IMR-90 (cell line): ENCODE measurements around the gene IGF1. TPM values are rescaled to one million over a fixed set of nuclear protein-coding genes. Genes with fewer than 3 reads are reported as not detected.

Experiments used
- ATAC-seq: fragments of 200-7000 bp; cut with Tn5 transposase; 2 replicates; pipeline ENCODE4 v1.9.1; 2020; ENCODE audit warnings: low read depth, mild to moderate bottlenecking, moderate library complexity
- BruUV-seq: library from RNA; stranded (reverse); fragments of 400-500 nt; replicated peaks from 2 replicates; lab custom pipeline; 2021; lab: Mats Ljungman, UMichigan
- CTCF ChIA-PET: fragments of 300-600 bp; formaldehyde crosslinking; extraction: SDS; loops from one replicate; lab custom pipeline; 2021; ENCODE audit warnings: antibody characterized with exemption; lab: Yijun Ruan, JAX
- POLR2A ChIA-PET: fragments of 300-600 bp; sonication (Branson Sonifier 250); formaldehyde crosslinking; loops from one replicate; lab custom pipeline; 2022; ENCODE audit warnings: antibody characterized with exemption; ENCODE audit not compliant: unreplicated experiment; lab: Charles Lee
- DNase-seq: peaks from one replicate; pipeline ENCODE4 v3.0.0; 2013
- H2AFZ ChIP-seq: replicated peaks from 2 replicates; pipeline ENCODE3; 2013; ENCODE audit warnings: low read length, mild to moderate bottlenecking; ENCODE audit not compliant: poor library complexity
- H2AK5ac ChIP-seq: 2 replicates; pipeline ENCODE4 v1.6.1; 2013; ENCODE audit warnings: low read depth, low read length, inconsistent platforms
- H2AK9ac ChIP-seq: replicated peaks from 2 replicates; pipeline ENCODE3; 2013; ENCODE audit warnings: mild to moderate bottlenecking, low read depth, low read length, moderate library complexity; ENCODE audit not compliant: poor library complexity
- H2BK120ac ChIP-seq: 2 replicates; pipeline ENCODE4 v1.6.1; 2013; ENCODE audit warnings: low read depth, low read length, inconsistent platforms
- H2BK15ac ChIP-seq: 3 replicates; pipeline ENCODE4 v1.6.1; 2013; ENCODE audit warnings: low read depth, low read length, inconsistent platforms
- H2BK20ac ChIP-seq: 2 replicates; pipeline ENCODE4 v1.6.1; 2013; ENCODE audit warnings: low read depth, mild to moderate bottlenecking, inconsistent platforms, low read length, moderate library complexity
- H2BK5ac ChIP-seq: 2 replicates; pipeline ENCODE4 v1.6.1; 2013; ENCODE audit warnings: mild to moderate bottlenecking, low read depth, low read length, inconsistent platforms; ENCODE audit not compliant: poor library complexity, severe bottlenecking
- H3K14ac ChIP-seq: replicated peaks from 2 replicates; pipeline ENCODE4 v1.6.1; 2013; ENCODE audit warnings: low read depth, low read length, inconsistent platforms
- H3K18ac ChIP-seq: 2 replicates; pipeline ENCODE4 v1.6.1; 2013; ENCODE audit warnings: low read depth, low read length, control low read depth
- H3K23ac ChIP-seq: 2 replicates; pipeline ENCODE4 v1.6.1; 2013; ENCODE audit warnings: low read depth, low read length, inconsistent platforms
- H3K27ac ChIP-seq: 2 replicates; pipeline ENCODE4 v1.5.1; 2013; ENCODE audit warnings: mild to moderate bottlenecking, control low read depth, low read length; ENCODE audit not compliant: insufficient read depth
- H3K27me3 ChIP-seq: 2 replicates; pipeline ENCODE4 v1.6.1; 2013; ENCODE audit warnings: low read length; ENCODE audit not compliant: control insufficient read depth, insufficient read depth
- H3K36me3 ChIP-seq: 2 replicates; pipeline ENCODE4 v1.6.1; 2013; ENCODE audit warnings: low read length, mixed read lengths; ENCODE audit not compliant: control insufficient read depth, insufficient read depth
- H3K4ac ChIP-seq: 2 replicates; pipeline ENCODE4 v1.6.1; 2013; ENCODE audit warnings: low read depth, low read length, inconsistent platforms
- H3K4me1 ChIP-seq: 2 replicates; pipeline ENCODE4 v1.6.1; 2013; ENCODE audit warnings: low read length, mixed read lengths; ENCODE audit not compliant: control insufficient read depth, insufficient read depth
- H3K4me2 ChIP-seq: 2 replicates; pipeline ENCODE4 v1.6.1; 2013; ENCODE audit warnings: low read depth, mild to moderate bottlenecking, control low read depth, low read length, moderate library complexity
- H3K4me3 ChIP-seq: 2 replicates; pipeline ENCODE4 v1.5.1; 2013; ENCODE audit warnings: low read depth, mild to moderate bottlenecking, control low read depth, low read length, moderate library complexity; ENCODE audit not compliant: insufficient read depth
- H3K56ac ChIP-seq: 2 replicates; pipeline ENCODE4 v1.6.1; 2013; ENCODE audit warnings: low read length, inconsistent platforms; ENCODE audit not compliant: insufficient read depth; ENCODE audit errors: extremely low read depth
- H3K79me1 ChIP-seq, 2 experiments: 2 replicates each; pipeline ENCODE4 v1.6.1; 2013; ENCODE audit warnings: low read length in 2 of 2, inconsistent platforms in 1 of 2, low read depth in 1 of 2
- H3K9ac ChIP-seq: 2 replicates; pipeline ENCODE4 v1.6.1; 2013; ENCODE audit warnings: low read depth, low read length, control low read depth
- H3K9me1 ChIP-seq: 2 replicates; pipeline ENCODE4 v1.6.1; 2013; ENCODE audit warnings: low read length, inconsistent platforms; ENCODE audit not compliant: insufficient read depth
- H3K9me3 ChIP-seq: 2 replicates; pipeline ENCODE4 v1.6.1; 2013; ENCODE audit warnings: low read length; ENCODE audit not compliant: control insufficient read depth, insufficient read depth
- H4K20me1 ChIP-seq: 2 replicates; pipeline ENCODE4 v1.6.1; 2013; ENCODE audit warnings: low read length, inconsistent platforms; ENCODE audit not compliant: insufficient read depth
- H4K5ac ChIP-seq: 2 replicates; pipeline ENCODE4 v1.6.1; 2013; ENCODE audit warnings: mild to moderate bottlenecking, low read depth, low read length, control low read depth
- H4K8ac ChIP-seq, 2 experiments: 2 replicates each; pipeline ENCODE4 v1.6.1; 2013; ENCODE audit warnings: low read depth in 2 of 2, low read length in 2 of 2, control low read depth in 1 of 2, inconsistent platforms in 1 of 2
- H4K91ac ChIP-seq: 2 replicates; pipeline ENCODE4 v1.6.1; 2013; ENCODE audit warnings: low read depth, low read length, inconsistent platforms; ENCODE audit not compliant: insufficient read depth
- CEBPB ChIP-seq: IDR thresholded peaks from 2 replicates; pipeline ENCODE4 v1.6.1; 2012; ENCODE audit warnings: low read depth, low read length, improper control_type of control experiment
- CHD1 ChIP-seq: IDR thresholded peaks from 2 replicates; pipeline ENCODE4 v1.6.1; 2012; ENCODE audit warnings: low read depth, low read length, improper control_type of control experiment
- FOS ChIP-seq: fragments of 150-350 bp; IDR thresholded peaks from 2 replicates; pipeline ENCODE4 v1.6.1; 2016; ENCODE audit warnings: low read depth, low read length
- RFX5 ChIP-seq: IDR thresholded peaks from 2 replicates; pipeline ENCODE4 v1.8.0; 2012; ENCODE audit warnings: low read depth, mild to moderate bottlenecking, low read length, moderate library complexity
- USF2 ChIP-seq: fragments of 150-350 bp; IDR thresholded peaks from 2 replicates; pipeline ENCODE4 v1.6.1; 2017; ENCODE audit warnings: mild to moderate bottlenecking, antibody characterized with exemption, low read length, low read depth
- WGBS, 2 experiments: methylation state at CpG; one replicate each; pipeline versions ENCODE4 v1.1.5 to v1.1.7; 2013; ENCODE audit warnings: missing lambda C conversion rate in 2 of 2; ENCODE audit not compliant: insufficient read length in 1 of 2; ENCODE audit errors: extremely low coverage in 2 of 2; 5-methylcytosine and 5-hydroxymethylcytosine counted together
- dilution Hi-C: fragments of 300-500 bp; cut with HindIII; formaldehyde crosslinking; loops from one replicate; pipeline ENCODE4 v1.14.3; 2018; ENCODE audit warnings: low sequenced_read_pairs; ENCODE audit not compliant: unreplicated experiment
- in situ Hi-C: fragments of 300-500 bp; cut with MboI; formaldehyde crosslinking; loops from 3 replicates; pipeline ENCODE4 v1.14.3; 2019; ENCODE audit warnings: low sequenced_read_pairs, inconsistent platforms, mixed read lengths
- intact Hi-C: fragments of 100-400 bp; cut with micrococcal nuclease; formaldehyde crosslinking; loops from 2 replicates; pipeline ENCODE4 v1.10.0; 2022
- polyA plus RNA-seq, 3 experiments: library from polyadenylated mRNA; depleted of rRNA; stranded (reverse); fragments of >200 nt; gene quantifications; 2 replicates each; pipeline ENCODE4 v1.2.3, GENCODE V29; 2012; ENCODE audit warnings: low replicate concordance in 1 of 3
- total RNA-seq: library from RNA; depleted of rRNA; stranded (reverse); fragments of >200 nt; gene quantifications from 2 replicates; pipeline ENCODE4 v1.2.3, GENCODE V29; 2012
- TF ChIP-seq, protein P1 (sequence below): fragments of 150-350 bp; IDR thresholded peaks from 2 replicates; pipeline ENCODE4 v1.6.1; 2016; ENCODE audit warnings: low read depth, mild to moderate bottlenecking, low read length, moderate library complexity, borderline replicate concordance

IGF1 gene
- total and polyA plus RNA-seq, 2 of the 4 experiments (the other 2 are of a cell fraction): under 0.01 to 0.12 TPM

DNA sequence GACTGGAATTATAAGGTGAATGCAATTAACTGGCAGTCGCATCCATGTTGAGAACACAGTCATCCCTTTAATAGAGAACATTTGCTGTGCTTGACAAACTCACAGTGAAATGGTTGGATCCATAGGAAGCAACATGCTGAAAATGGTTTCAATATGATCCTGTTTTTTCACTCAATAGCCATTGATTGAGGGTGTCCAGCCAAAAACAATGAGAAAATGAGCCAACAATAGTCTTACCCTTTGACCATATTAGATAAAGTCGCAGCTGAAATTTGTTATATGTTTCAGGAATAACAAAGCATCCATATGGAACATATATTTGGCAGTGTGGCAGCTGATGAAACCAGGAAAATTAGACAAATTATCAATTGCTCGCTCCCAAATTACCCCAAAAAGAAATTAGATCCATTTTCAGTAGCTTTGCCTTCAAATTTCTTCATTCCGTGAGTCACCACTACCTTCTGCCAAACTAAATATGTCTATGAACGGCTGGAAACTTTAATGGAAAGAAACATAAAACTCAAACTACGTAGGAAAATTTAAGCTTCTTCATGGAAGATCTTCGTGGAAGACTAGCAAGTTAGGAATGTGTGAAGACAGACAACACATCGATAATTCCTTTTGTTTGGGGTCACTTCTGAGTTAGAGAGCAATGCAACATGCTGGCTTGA, 17.4 kb downstream of the IGF1 start:
- Histone ChIP-seq H3K4me1 (peaks cover 14% of the 10 kb centered on the region), H3K4ac (no peak overlapping the region), H3K23ac (no peak overlapping the region), H3K36me3 (no peaks in the 10 kb centered on the region), H2BK15ac (peak overlapping the region; percentile 25; the same call in 1 of the 3 replicates), H3K4me3 (no peak overlapping the region), H2BK20ac (peak overlapping the region; percentile 24; the same call in 1 of the 2 replicates), H2BK120ac (peak overlapping the region; percentile 25; the same call in 1 of the 2 replicates), H2AK5ac (0 out of 2 replicates have a peak overlapping the region, but pooled peaks have one; percentile 9), H2AK9ac (no peak overlapping the region), H3K79me1 (no peaks in the 10 kb centered on the region), H3K27me3 (no peaks in the 10 kb centered on the region), H4K8ac (no peak overlapping the region; a peak in 1 of 4 replicates), H4K5ac (peak overlapping the region; percentile 12; the same call in 1 of the 2 replicates), H4K20me1 (no peaks in the 10 kb centered on the region), H3K14ac (no peak overlapping the region), H3K9ac (no peak overlapping the region), H3K18ac (peak overlapping the region; percentile 81), H2AFZ (no peak overlapping the region), H3K27ac (peak overlapping the region; percentile 20; the same call in 1 of the 2 replicates), H3K9me1 (no peaks in the 10 kb centered on the region), H4K91ac (no peak overlapping the region), H2BK5ac (peak overlapping the region; percentile 50), H3K4me2 (peak overlapping the region; percentile 48; the same call in 1 of the 2 replicates), H3K56ac (no peak overlapping the region), H3K9me3 (no peaks in the 10 kb centered on the region)
- dilution Hi-C loops: no loop called here
- WGBS, 2 experiments: no CpG with 5 or more reads among the region's 8 CpGs
- POLR2A ChIA-PET: no interaction called here
- no peak for TF ChIP-seq CHD1
- TF ChIP-seq, protein P1, sequence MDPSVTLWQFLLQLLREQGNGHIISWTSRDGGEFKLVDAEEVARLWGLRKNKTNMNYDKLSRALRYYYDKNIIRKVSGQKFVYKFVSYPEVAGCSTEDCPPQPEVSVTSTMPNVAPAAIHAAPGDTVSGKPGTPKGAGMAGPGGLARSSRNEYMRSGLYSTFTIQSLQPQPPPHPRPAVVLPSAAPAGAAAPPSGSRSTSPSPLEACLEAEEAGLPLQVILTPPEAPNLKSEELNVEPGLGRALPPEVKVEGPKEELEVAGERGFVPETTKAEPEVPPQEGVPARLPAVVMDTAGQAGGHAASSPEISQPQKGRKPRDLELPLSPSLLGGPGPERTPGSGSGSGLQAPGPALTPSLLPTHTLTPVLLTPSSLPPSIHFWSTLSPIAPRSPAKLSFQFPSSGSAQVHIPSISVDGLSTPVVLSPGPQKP: no peak
- TF ChIP-seq USF2: no peak
- TF ChIP-seq FOS: peak; percentile 47; the same call in 1 of the 2 replicates
- peak; percentile 61; the same call in 1 of the 2 replicates for TF ChIP-seq CEBPB
- TF ChIP-seq RFX5: no peak
- in situ Hi-C loops: no loop called here
- BruUV-seq: no TSS peak
- DNase-seq: peak; percentile 80
- peak; percentile 62 for ATAC-seq
- intact Hi-C loops: no loop called here
- CTCF ChIA-PET: interaction anchor here (0.6 kb wide), 1 partner anchor 545 kb away, joined by 3 read pairs; no protein-coding TSS in a partner anchor
